DMS 273 treated with DMSO at 0.1 percent for 48 hours (cell line): ENCODE measurements around the gene ING2.

Experiments used
- DNase-seq: peaks from one replicate; lab custom pipeline; 2025; lab: John Stamatoyannopoulos, UW

ING2 gene

DNA sequence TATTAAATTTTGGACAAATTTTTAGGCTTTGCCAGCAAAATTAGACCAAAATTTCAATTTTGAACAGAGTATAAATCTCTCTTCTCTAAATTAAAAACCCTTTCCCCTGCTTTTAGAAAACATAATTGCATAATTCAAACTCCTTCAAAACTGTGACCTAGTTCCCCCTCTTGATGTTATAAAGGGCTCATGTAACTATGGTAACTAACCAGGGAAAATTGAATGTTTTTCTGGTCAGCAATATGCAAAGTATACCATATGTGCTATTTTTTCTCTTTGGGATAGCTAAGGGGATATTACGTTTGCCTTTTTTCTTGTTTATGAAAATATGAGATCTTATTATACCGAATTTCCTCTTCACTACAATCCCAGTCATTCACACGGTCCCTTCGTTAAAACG lies 5.1 kb upstream of the ING2 start:
- DNase-seq: no peak

GRCh38 chr4:183503497-183504063 lies 1.3 kb upstream of the ING2 start:
- no peak for DNase-seq

- peak; percentile 90 for DNase-seq
Measured at GRCh38 chr4:183504064-183504929, 561 bp upstream of the ING2 start.

- peak; percentile 9 for DNase-seq
Measured at GRCh38 chr4:183505611-183506388, 942 bp downstream of the ING2 start.

GRCh38 chr4:183506389-183506735 lies 1.5 kb downstream of the ING2 start:
- DNase-seq: no peak

DNA sequence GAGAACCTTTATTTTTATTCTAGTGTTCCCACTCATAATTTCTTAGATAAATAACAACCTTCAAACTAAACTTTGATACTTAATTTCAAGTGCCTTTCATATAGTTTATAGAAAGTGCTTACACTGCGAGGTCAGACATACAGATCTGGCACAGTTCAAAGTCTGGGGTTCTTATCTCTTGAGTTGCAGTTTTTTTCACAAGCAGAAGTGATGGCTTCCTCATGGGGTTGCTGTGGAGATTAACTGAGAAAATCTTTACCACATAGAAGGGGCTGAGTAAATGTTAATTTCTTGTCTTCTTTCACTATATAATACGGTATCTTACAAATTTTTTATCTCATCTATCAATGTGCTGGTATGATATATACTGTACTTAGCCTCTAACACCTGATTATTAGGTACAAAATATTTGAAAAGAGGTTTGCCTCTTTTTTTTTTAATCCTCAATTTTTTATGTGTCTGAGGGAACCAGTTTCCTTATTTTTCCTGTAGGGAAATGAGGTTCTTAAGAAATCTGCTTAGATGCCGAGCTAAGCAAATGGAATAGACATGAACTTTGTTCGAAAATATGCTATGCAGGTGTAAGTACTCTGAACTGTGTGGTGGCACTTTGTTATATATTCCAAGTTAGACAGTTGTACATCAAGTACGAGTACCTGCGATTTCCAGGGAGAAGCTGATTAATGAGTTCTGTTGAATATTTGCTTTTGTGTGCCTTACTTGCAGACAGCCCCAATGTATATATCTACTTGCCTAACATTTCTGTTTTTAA lies 3.3 kb downstream of the ING2 start:
- no peak for DNase-seq

DNA sequence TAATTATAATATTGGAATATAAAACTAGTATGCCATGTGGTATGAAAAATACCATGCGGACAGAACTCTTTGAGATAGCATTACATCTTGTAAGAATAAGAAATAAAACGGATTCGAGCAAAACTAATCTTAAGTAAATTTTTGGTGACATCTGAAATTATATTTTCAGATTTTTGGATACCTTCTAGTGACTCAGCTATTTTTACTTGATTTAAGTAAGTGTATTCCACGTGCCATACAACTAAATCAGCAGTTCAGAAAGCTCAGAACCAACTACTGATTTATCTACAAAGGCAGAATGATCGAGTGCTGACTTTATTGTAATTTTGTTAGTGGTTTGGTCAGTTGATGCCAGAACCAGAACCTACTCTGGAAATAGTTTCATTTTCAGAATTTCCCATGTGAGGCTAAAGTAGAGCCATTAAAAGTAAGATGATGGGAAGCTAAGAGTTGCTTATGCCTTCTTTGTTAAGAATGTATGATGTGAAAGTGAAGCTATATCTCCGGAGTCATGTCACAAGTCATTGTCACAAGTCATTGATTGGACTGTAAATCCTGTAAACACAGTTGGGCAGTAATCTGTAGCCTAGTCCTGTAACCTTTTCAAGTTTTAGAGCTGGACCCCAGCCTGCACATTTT lies 4.0 kb downstream of the ING2 start:
- no peak for DNase-seq

DNA sequence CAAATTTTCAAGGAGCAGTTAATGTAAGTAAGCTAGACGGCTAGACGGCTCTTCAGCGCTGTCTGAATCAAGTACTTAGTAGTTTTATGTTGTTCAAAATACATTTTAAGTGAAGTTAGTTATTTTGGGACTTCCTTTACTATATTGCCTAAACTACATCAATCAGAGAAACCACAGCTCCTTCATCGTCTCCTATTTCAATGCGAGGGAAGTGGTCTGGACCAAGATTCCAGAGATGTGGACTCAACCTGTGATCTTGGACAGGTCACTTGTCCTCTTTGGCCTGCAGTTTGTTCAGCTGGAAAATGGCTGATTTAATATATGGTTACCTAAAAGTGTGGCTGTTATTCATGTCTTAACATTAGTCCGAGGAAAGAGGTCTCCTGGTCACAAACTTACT lies 10.6 kb downstream of the ING2 start:
- DNase-seq: no peak

DNA sequence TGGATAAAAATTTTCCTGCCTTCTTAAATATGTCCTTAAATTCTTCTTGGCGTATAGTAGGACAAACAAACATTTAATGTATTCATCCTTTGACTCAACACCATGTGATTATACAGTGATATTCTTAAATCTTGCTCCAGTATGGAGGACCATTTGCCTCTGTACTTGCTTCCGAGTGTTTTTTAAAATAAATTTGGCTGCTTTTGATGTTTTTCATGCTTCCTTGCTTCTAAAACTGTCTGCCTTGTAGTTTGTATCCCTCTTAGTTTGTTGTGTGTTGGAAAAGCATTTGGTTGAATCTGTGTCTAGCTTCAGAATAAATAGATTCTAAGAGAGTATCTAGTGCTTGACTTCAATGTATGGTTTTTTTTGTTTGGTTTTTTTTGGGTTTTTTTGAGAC lies 12.3 kb downstream of the ING2 start:
- DNase-seq: no peak

DNA sequence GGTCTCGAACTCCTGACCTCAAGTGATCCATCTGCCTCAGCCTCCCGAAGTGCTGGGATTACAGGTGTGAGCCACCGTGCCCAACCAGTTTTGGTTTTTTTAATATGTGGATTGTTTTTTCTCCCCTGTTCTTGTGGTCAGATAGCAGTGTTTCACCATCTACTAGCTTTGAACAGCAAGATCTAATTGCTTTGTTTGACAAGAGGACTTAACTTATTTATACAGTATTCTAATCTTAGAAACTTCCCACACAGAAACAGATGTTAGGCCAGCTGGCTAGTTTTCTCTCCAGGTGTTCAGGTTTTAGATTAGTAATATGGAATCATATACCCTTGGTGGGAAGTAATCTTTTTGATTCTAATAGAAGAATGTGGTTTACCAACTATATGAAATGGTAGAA lies 12.9 kb downstream of the ING2 start:
- DNase-seq: peak; percentile 75

- DNase-seq: no peak
Measured at GRCh38 chr4:183522821-183523220, 18.0 kb downstream of the ING2 start.

GRCh38 chr4:183527326-183527725 lies 22.5 kb downstream of the ING2 start:
- no peak for DNase-seq

DNA sequence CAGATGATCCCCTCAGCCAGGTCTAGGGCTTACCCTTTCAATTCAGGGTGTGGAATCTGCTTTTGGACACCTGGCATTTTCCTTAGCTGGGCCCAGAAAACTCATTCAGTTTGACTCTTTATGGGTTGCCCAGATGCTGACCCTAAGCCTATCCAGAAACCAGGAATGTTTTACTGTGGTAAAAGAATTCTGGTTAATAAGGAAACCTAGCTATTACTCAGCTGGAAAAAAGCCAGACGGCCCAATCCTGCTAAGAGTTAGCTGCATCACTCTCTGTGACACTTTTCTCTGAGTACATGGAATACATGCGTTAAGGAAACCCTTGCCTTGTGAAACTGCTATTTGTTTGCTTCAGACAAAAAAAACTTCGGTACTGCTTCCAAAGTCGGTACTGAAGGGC lies 28.0 kb downstream of the ING2 start:
- DNase-seq: no peak

DNA sequence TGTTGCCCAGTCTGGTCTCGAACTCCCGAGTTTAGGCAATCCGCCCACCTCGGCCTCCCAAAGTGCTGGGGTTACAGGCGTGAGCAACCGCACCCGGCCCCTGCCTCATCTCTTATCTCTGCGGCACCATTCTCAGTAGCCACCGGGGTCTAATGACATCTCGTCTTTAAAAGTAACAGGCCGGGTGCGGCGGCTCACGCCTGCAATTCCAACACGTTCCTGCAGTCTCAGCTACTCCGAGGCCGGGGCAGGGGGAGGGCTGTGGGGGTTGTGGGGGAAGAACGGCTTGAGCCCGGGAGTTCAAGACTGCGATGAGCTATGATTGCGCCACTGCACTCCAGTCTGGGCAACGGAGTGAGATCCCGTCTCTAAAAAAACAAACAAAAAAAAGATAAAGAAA lies 28.8 kb downstream of the ING2 start:
- DNase-seq: no peak

- DNase-seq: no peak
Measured at GRCh38 chr4:183540410-183541009, 35.7 kb downstream of the ING2 start.

DNA sequence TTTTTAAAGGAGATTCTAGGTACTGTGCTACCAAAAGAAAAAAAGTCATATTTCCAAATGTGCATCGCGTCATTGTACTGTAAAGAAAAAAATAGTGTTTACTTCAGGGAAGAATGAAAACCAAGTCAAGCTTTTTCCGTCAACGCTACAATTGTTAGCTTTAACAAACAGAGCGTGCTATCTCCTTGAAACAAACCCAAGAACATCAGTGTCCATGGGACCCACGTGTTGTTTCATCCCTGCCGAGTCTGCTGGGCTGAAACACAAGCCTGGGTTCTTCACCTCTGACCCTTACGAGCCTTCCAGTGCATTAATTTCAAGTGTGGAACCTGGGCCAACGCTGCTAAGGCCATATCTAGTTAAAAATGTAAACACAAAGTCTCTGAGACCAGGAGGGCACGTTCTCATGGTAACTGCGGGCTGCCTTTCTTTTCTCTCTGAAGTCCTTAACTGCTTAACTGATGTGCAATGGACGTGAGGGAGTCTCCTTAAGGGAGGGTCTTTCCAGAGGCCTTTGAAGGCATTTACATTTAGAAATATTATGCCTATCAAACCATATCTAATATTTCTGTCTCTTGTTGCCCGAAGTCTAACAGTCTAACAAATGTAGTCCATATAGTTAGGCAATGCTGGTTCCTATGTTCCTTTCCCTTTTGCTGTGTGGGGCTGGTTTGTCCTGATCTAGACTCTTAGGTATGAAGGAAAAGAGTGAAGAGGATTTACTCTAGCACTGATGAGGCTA lies 36.3 kb downstream of the ING2 start:
- no peak for DNase-seq

GRCh38 chr4:183541752-183542040 lies 36.8 kb downstream of the ING2 start:
- no peak for DNase-seq

- DNase-seq: no peak
Measured at GRCh38 chr4:183543435-183543834, 38.6 kb downstream of the ING2 start.

GRCh38 chr4:183544109-183544508 lies 39.3 kb downstream of the ING2 start:
- DNase-seq: no peak

- DNase-seq: no peak
Measured at GRCh38 chr4:183546376-183546775, 41.5 kb downstream of the ING2 start.

DNA sequence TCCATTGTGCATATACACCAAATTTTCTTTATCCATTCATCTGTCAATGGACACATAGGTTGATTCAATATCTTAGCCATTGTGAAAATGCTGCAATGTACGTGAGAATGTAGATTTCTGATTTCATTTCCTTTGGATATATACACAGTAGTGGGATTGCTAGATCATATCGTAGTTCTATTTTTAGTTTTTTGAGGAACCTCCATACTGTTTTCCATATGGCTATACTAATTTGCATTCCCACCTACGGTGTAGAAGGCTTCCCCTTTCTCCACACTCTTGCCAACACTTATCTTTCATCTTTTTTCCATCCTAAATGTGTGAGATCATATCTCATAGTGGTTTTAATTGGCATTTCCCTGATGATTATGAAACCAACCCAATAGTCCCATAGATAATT lies 43.4 kb downstream of the ING2 start:
- DNase-seq: no peak
